GM19043 (cell line): ENCODE results near the gene FAM200C.

ENCODE experiments used
- ATAC-seq: cut with Tn5 transposase; IDR thresholded peaks from one replicate; pipeline ENCODE4 v1.9.1; 2021; ENCODE audit warnings: low read depth; ENCODE audit not compliant: unreplicated experiment

The FAM200C gene

DNA sequence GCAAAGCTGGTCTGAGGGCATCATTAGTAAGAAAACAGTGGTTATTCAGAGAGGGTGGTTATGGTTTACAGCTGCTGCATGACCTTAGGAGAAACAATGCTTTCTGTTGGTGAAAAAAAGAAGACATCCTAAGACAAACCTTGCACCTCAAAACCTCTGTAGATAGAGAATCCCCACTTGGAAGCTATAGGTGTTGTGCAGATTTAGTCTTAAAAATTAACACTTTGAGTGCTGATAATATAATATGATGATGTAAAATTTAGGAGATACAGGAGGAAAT is 20.4 kb upstream of the FAM200C start:
- no peak for ATAC-seq

DNA sequence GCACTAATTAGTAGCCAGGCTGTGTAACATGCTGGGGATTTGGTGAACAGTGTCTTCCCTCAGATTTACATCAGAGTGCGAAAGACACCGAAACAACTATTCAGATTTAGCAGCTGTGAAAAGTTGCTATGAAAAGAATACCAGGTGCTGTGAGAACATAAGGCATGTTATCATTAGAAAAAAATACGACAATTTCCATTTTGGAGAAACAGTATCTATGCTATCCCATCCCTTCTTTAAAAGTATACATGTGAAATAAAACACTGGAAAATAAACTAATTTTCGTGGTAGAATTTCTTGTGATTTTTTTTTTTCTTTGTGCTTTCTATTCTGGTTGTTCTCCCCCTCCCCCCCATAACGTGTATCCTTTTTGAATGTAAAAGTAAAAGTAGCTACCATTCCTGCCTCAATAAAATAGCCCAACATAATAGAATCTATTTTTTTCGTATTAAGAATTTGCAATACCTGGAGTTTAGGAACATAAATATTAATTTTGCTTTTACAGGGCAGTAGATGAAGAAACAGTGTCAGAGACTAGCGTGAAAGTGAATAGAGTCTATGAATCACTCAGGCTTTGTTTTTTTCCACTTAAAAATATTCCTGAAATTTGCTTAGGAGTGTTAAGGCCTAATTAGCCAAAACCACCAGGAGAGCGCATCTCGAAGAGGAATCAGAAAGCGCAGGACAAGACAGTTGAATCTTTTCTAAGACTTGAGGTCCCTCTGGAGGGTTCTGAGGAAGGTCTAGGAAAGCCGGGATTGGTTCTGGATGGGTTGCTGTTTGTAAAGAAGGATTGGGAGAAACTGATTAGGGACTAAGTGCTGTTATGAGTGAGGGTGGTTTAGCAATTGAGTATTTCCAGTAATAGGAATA is 19.8 kb upstream of the FAM200C start:
- peak; percentile 30 for ATAC-seq

DNA sequence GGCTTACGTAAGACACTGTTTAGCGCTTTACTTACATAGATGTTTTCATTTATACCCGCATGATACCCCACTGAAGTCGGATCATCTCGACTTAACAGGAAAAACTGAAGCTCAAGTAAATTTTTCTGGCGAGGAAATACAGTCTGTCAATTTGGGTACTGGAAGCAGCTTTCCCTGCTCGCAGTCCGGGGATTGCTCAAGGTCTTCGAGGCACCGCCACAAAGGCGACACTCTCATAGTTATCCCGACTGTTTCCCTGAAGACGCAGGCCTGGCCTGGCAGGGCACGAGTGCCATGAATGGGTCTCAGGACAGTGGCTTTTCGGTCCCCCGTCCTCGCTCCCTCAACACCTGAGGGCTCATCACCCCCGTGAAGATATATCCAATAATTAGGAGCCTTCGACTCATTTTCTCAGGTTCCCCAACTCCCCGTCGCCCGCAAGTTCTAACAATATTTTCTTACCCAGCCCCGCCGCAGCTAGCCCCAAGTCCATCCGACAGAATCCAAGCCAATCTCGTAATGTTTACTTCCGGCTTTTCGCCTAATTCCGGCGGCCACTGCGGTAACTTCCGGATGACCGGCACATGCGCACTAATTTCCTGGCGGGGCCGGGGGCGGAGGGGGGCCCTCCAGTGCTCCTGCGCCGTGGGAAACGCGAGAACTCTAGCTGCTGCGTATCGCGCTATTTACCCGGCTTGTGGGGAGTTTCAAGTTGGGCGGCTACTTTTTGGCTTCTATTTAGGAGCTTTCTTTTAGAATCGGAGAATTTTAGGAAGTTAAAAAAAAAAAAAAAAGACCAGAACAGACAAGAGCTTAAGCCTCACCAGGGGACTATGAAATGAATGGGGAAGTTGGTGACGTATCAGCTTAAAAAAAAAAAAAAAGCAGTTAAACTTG is 19.0 kb upstream of the FAM200C start, which contains the start of gene SLU7:
SLU7 (minus strand) TSS at position 521 of the 897 bp plus-strand sequence. CDS start 3,787 bp downstream, outside the sequence.
- peak; percentile 63 for ATAC-seq

DNA sequence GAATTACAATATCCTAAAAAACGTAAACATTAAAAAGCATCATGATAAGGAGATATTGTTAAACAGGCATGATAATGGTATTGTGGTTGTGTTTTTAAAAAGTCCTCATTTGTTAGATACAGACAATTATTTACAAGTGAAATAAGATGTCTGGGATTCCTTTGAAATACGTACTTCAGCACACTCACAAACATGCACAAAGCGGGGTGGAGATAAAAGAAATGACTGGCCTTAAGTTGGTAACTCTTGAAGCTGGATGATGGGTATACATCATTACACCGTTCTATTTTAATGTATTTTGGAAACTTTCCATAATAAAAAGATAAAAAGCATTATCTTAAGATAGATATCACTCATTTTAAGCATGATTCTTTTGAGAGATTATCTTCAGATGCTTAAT is 1.0 kb downstream of the FAM200C start:
- no peak for ATAC-seq

DNA sequence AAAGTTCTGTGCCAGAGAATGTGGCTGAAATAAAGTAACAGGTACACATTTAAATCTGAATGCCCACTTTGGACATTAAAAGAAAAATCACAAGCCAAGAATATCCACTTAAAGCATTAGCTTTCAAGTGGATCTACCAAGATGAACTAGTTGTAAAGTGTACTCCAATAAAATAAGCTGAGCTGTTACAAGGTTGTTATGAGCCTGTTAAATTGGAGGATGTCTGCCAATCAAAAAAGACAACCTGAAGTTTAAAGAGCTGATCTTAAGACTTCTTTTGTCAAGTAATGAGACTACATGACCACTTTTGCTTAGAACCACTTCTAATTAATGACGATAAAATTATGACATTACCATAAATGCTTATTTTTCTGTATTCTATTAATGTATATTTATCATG is 2.4 kb downstream of the FAM200C start:
- ATAC-seq: no peak

DNA sequence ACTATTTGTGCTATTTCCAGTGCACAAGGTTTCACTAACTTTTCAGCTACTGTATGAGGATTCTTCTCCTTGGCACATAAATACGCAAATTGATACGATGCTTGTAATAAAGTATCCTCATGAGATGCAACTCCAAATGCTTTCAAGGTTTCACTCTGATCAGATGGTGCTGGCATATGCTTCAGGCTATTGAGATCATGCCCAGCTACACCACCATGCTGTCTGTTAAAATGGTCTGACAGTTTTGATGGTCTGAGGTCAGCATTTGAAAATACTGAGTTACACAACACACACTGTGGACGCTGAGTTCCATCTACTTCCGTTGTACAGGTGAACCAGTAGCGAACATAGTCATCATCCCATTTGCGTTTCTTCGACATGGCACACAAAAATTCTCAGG is 4.7 kb downstream of the FAM200C start:
- no peak for ATAC-seq

DNA sequence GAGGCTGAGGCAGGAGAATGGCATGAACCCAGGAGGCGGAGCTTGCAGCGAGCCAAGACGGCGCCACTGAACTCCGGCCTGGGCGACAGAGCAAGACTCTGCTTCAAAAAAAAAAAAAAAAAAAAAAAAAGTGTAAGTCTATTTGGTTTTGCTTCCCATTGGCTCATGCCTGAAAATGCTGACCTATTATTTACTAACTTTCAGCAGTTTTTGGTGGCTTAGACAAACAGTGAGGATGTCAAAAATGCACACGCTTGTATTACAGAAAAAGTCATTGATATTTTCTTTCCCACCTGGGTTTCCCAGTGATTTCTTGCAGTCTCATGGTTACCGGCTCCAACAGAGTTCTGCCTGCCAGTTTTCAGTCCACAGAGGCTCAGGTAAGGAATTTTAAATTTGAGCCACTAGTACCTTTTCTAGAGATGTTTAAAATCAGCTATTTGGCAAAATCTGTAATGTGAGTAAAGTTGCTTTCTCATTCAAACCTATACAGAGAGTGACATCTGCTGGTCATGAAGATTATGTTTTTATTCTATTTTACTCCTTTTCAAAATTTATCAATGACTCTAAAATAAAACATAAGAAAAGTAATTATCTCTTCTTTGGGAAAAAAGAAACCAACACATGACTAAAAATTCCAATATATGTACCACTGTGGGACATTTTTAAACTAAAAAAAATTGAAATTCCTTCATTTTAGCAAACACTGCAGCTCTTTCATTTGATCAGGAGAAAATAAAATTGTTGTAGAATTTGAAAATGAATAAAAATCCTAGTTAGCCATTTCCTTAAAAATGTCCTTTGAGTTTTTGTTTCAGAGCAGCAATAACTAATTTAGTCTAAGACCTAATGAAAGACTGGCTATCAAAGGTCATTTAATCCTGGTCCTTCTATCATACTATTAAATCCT is 8.8 kb downstream of the FAM200C start:
- no peak for ATAC-seq

DNA sequence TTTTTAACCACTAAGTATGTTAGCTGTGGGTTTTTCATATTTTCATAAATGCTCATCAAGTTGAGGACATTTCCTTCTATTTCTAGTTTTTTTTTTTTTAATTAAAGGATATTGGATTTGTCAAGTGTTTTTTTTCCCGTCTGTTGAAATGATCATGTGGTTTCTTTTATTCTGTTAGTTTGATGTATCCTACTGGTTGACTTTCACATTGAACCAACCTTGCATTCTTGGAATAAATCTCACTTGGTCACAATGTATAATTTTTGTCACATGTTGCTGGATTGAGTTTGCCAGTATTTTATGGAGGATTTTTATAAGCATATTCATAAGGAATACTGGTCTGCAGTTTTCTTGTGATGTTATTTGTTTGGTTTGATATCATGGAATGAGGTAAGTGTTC is 12.4 kb downstream of the FAM200C start:
- no peak for ATAC-seq

DNA sequence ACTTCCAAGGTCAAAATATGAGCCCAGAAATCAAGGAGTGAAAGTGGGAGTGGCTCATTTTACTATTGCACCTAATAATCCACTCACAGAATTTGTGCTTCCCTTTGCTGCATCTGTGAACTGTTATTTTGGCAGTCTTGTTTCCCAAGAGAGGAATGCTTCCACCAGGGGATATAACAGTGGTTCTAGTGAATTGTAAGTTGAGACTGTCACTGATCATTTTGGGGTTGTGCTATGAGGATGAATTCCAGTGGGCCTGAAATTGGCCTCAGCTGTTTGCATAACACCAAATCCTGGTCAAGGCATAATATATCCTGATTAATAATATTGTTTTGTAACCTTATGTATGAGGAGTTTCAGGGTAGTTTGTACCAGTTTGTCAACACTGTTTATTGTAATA is 14.4 kb downstream of the FAM200C start:
- ATAC-seq: no peak

DNA sequence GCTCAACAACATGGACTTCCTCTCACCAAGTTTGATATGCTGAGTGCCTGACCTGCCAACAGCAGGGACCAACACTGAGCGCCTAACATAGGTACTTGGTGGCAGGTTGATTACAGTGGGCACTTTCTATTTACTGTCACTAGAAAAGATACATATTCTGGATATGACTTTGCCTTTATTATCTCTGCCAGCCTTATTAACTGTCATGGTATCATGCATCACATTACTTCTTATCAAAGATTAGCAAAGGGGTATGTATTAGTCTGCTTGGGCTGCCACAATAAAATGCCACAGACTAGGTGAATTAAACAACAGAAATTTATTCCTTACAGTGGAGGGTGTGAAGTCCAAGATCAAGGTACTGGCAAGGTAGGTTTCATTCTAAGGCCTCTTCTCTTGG is 15.2 kb downstream of the FAM200C start:
- no peak for ATAC-seq

DNA sequence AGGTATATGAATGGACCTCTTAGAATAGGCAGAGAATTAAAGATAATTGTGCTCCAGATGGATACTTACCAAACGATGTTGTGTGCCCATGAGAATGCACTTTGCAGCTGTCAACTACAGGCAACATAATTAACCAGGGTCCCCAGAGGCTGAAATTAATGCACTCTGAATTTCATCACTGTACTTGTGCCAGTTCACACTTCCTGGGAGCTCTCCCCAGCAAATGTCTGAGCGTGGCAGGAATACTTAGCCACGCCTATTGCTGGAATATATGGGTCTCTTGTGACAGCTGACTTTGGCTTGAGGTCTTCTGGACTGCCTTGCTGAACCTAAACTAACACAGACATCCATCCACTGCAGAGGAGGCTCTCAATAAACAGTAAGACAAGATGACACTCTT is 17.5 kb downstream of the FAM200C start:
- no peak for ATAC-seq

DNA sequence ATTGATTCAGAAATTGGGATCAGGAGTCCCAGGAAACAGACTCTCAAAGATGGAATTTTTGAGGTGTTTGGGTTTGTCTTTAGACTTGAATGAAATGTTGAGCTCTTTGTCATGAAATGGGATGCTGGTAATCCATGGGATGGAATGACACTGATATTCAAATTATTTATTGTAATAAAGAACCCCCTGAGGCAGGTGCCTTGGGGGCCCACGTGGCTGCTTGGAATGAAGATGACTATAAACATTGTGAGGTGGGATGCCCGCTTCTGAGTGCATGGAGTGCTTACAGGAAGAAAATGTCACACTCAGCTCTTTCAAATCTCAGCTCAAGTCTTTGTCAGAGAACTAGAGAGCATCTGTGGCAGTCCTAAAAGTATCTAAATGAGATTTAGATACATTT is 19.8 kb downstream of the FAM200C start:
- ATAC-seq: no peak

DNA sequence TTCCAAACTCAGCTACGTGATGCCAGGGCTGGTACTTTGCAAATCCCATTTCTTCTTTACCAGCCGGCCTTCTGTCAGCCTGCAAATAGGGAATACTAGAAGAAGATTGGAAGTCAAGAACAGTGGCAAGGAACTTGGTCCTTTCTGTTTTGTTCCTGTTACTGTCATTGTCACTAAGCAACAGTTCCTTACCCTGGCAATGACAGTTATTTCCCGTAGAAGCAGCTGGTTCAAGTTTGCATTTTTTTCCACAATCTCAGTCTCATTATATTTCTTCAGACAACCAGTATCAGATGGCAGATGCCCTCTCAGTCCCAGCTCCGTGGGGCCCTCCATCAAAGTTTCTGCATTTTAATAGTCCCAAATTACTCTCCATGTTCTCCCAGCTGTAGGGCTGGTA is 20.3 kb downstream of the FAM200C start:
- ATAC-seq: no peak

DNA sequence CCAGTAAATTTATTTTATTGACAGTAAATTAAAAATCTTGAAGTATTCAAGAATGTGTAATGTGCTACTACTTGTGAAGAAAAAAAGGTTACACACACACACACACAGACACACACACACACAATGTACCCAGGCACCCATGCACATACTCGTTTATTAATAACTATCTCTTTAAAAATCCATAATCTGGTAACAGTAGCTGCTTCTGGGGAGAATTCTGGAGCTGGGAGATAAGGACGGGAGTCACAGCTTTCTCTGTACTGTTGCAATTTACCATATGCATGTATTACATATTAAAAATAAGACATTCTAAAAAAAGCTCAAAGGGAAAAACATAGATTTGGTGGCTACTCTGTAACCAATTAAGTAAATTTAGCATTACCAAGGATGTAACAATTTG is 21.5 kb downstream of the FAM200C start:
- ATAC-seq: no peak

DNA sequence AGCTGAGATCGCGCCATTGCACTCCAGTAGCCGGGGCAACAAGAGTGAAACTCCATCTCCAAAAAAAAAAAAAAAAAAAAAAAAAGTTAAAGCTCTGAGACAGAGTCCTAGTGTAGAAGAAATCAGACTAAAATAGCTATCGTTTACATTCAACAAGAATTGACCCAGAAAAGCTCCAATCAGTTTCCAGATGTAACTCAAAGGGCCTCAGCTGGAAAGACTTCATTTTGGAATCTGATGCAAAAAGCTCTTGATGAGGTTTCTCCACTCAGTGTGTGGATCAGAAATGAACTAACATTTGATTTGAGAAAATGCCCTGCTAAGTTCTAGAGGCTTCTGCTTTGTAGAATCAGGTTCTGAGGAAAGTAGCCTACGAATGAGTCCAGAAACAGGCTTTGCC is 22.2 kb downstream of the FAM200C start:
- no peak for ATAC-seq

DNA sequence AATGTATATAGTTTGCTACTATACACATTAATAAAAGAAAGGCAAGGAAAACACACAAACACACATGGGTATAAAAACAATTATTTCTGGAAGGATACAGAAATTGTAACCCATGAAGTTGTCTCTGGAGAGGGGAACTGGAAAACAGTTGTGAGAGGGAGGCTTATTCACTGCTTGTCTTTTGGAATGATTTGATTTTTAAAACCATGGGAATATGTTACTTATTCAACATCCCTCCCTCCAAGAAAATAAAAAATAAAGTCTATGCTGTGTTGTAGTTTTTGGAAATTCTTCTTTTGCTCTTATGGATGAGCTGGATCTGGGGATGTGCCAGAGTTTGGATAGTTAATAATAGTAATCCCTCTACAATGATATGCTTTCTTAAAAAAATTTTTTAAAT is 23.4 kb downstream of the FAM200C start:
- ATAC-seq: no peak

DNA sequence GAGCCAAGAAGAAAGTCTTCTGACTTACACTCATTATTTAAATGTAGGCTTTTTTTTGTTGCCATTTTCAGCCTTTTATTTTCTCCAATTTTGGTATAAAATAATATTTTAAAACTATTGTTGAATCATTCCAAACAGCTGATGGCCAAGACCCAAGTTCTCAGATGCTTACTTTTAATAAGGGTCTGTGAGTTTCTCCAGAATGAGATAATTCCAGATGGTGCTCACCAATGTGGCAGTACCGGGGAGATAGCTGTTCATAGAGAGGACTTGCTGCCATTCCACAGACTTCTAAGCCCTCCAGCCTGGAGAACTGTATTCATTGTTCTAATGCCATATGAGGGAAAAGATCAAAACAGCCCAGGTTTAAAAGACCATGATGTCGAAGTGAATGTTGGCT is 24.2 kb downstream of the FAM200C start:
- no peak for ATAC-seq

DNA sequence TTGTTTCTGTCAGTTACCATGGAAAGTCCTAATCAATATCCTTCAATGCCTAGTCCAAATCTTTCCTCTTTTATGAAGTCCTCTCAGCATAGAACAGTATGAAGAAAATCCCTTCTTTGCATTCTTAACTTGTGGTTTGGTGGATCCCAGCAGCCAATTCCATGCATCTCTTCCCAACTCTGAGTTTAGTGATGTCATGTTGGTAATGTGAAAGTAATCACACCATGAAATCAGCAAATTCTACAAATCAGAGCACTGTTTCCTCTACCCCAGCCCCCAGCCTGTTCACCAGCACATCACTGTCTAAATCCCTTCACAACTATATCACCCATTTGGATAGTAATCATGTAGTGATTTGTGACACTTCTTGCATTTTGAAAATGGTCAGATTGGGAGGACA is 24.7 kb downstream of the FAM200C start:
- no peak for ATAC-seq

DNA sequence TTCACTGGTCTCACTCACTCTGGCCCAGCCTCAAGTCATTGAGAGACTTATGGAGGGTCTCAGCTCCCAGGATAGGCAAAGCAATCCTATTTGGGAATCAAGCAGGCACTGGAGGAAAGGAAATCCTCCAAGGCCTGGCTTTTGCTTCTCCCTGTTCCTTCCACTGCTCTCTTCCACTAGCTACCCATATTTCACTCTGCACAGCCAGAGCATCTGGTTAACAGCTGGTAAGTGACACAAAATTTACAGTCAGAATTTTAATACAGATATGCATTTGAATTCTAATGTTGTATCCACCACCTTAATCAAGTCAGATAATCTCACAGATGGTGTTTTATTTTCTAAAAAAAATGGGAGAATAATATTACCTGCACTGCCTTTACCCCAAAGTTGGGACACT is 28.6 kb downstream of the FAM200C start:
- no peak for ATAC-seq

DNA sequence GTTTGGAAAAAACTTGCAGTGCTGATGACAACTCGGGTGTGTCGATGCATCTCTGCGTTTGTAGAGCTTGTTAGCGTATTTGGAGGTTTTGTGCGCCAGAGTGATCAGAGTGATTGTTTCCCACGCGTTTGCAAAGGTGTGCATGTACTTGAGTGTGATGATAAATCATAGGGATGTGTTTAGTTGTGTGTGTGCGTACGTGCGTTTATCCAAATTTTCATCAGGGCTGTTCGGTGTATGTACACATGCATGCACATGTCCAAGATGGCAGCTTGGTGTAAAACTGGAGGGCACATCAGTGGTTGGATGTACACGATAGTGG is 29.2 kb downstream of the FAM200C start:
- no peak for ATAC-seq
